GM19023 (cell line): ENCODE data around the gene MTFR1L.

ENCODE experiments used
- ATAC-seq: cut with Tn5 transposase; IDR thresholded peaks from one replicate; pipeline ENCODE4 v1.9.1; 2021; ENCODE audit warnings: mild to moderate bottlenecking, moderate library complexity; ENCODE audit not compliant: unreplicated experiment

The MTFR1L gene

DNA sequence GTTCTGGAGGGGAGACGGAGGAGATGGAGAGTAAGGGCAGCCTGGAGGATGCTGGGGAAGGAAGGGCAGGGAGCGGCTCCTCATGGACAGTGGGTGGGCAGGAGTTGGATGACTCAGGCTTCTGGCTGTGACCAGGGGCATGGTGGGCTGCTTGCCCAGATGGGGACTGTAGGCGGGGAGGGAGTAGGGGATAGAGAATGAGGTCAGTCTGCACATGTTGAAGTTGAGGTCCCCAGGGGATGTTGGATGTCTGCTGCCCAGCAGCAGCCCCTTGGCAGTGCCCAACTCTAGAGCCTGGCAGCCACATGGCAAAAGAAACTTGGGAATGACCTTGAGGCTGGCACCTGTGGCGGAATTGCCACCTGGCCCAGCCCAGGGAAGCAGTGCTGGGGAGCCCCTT, 13.3 kb upstream of the MTFR1L start:
- ATAC-seq: no peak

- no peak for ATAC-seq
Observed at GRCh38 chr1:25807480-25808390, 12.0 kb upstream of the MTFR1L start.

GRCh38 chr1:25808481-25809244, 11.1 kb upstream of the MTFR1L start:
- no peak for ATAC-seq

- no peak for ATAC-seq
Observed at GRCh38 chr1:25809283-25809926, 10.3 kb upstream of the MTFR1L start.

- ATAC-seq: no peak
Observed at GRCh38 chr1:25809929-25810328, 9.8 kb upstream of the MTFR1L start.

GRCh38 chr1:25810341-25811299, 9.1 kb upstream of the MTFR1L start:
- ATAC-seq: no peak

DNA sequence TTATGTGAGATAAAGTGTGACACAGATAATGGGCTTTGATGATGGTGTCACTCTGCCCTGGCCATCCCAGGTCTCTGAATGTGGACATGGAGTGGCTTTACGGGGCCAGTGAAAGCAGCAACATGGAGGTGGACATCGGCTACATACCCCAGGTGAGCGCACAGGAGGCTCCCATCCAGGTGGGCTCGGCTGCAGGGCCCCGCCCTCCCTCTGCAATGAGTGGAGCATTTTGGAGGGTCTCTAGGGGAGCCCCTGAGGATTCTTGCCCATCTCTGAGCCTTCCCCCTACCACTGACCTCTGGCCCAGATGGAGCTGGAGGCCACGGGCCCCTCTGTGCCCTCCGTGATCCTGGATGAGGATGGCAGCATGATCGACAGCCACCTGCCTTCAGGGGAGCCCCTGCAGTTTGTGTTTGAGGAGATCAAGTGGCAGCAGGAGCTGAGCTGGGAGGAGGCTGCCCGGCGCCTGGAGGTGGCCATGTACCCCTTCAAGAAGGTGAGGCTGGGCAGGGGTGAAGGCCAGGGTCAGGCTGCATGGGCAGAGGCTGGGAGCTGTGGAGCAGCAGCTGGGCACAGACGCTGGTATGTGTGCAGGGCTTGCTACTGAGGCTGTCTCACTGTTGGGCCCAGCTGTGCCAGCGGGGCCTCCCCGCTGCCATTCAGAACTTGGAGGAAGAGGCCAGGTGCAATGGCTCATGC, 8.2 kb upstream of the MTFR1L start:
- no peak for ATAC-seq

DNA sequence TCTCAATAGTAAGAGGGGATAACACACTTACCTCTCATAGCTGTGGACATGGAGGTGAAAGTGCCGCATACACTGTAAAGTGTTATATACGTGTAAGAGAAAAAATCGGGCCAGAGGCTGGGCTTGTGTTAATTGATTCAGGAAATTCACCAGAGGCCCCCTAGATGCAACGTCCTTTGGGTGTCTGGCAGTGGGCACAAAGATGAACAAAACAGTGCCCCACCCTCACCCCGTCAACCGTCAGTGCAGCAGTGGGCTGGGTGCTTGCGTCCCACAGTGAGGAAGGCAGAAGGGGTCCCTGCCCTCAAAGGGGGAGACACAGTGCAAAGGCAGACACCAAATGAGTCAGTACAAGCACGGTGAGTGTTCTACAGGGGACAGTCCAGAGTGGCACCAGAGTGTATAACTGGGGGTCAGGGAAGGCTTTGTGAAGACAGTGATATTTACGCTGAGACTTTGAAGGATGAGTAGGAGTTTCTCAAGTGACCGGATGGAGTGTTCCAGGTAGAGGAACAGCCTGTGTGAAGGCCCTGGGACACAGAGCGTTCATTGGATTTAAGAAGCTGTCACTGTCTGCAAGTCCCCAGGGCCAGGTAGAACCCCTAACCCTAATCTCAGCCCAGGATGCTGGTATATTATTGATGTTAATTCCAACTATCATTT, 6.6 kb upstream of the MTFR1L start:
- no peak for ATAC-seq

DNA sequence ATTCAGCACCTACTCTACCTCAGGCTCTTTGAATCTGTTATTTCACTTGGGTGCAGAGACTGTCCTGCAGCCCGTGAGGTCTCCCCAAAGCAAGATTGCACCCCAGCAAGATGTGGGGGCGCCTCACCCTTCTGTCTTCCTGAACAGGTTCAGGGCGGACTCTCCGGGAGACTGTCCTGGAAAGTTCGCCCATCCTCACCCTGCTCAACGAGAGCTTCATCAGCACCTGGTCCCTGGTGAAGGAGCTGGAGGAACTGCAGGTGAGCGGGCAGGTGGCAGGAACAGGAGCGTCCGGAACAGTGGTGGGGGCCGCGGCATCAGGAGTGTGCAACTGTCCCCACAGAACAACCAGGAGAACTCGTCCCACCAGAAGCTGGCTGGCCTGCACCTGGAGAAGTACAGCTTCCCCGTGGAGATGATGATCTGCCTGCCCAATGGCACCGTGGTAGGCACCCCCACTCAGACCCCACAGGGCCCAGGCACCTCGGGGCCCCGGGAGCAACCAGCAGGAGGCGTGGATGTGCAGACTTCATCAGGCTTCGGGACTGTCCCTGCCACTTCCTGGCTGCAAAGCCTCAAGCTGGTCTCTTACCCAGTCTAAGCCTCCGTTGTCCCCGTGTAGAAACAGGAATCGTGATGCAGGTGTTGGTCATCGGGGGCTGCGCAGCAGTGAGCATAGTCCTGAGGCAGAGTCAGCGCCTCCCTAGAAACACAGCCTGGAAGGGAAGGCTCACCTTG, 5.9 kb upstream of the MTFR1L start:
- no peak for ATAC-seq

GRCh38 chr1:25814549-25815087, 5.1 kb upstream of the MTFR1L start:
- no peak for ATAC-seq

- no peak for ATAC-seq
Observed at GRCh38 chr1:25815208-25816111, 4.3 kb upstream of the MTFR1L start.

GRCh38 chr1:25816112-25816718, 3.5 kb upstream of the MTFR1L start:
- ATAC-seq: no peak

DNA sequence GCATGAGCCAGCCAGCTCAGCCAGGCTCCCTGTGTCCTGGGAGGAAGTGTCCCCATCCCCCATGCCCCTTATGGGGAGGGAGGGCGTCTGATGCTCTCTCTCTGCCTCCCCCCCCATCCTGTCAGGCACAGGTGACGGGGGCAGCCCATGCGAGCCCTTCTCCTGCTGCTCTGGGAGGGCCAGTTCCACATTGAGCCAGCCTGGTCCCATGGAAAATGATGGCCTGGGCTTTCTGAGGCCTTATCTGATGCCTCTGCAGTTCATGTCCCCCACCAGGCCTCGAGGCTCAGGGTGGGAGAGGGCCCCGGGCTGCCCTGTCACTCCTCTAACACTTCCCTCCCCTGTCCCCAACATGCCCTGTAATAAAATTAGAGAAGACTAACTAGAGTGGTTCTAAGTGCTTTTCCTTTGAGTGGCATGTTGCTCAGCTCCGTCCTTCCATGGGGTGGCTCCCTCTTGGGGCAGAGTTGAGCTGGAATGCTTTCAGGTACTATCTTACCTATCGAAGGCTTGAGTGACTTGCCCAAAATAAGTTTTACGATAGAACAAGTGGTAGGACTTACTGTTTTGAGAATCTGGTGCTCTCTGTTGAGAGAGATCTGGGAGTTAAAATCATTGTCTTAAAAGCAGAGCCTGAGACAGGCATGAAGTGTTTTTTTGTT, 1.8 kb upstream of the MTFR1L start:
- ATAC-seq: no peak

GRCh38 chr1:25818569-25818968, 1.2 kb upstream of the MTFR1L start:
- ATAC-seq: no peak

DNA sequence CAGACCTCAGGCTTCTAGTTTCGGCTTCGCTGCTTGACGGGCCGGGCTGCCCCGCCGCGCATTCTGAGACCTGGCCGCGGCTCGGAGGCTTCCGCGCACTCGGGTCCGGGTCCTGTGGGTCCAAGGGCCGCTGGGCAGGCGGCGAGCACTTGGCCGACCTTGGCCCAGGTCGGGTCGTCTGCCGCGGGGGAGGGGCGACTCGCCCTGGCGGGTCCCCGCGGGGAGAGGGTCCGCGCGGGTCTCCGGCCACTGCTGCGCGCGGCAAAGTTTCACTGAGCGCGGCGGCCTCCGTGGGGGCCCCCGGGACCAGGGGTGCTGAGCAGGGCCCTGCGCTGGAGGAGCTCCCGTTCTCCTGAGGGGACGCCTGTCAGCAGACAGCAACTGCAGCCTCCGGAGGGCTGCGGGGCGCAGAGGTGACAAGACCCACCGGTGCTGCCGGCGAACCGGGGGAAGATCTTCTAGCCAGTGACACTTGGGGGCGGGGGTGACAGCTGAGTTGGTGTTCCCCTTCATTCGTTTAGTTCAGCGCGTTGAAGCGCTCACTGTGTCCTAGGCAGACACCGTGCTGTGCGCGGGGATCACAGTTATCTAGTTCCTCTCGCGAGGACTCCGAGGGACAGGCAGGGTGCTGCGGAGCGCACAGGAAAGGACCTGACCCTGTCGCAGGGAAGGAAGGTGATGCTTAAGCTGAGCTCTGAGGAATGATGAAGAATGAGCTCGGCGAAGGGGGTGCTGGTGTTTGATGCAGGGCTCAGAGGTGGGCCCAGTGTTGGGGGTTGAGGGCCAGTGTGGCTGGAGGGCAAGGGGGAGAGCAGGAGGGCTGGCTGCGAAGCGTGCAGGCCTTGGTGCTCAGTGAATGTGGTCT, 725 bp downstream of the MTFR1L start:
- ATAC-seq: peak; percentile 51

DNA sequence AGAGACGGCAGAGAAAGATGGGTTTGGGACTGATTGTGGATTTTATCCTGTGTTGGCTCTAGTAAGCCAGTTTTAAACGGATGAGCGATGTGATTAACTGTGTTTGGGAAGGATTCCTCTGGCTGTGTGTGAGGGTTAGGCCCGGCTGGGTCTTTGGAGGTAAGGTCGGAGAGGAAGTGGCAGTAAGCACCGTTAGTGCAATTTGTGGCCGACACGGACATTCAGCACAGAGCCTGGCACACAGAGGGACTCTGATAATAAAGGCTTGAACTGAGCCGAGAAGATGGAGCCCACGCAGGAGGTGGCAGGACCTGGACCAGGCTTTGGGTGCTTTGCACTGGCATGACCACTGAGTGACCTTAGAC, 1.3 kb downstream of the MTFR1L start:
- ATAC-seq: no peak
